Measurements from ENCODE around the gene CPED1.

CPED1 gene

DNA sequence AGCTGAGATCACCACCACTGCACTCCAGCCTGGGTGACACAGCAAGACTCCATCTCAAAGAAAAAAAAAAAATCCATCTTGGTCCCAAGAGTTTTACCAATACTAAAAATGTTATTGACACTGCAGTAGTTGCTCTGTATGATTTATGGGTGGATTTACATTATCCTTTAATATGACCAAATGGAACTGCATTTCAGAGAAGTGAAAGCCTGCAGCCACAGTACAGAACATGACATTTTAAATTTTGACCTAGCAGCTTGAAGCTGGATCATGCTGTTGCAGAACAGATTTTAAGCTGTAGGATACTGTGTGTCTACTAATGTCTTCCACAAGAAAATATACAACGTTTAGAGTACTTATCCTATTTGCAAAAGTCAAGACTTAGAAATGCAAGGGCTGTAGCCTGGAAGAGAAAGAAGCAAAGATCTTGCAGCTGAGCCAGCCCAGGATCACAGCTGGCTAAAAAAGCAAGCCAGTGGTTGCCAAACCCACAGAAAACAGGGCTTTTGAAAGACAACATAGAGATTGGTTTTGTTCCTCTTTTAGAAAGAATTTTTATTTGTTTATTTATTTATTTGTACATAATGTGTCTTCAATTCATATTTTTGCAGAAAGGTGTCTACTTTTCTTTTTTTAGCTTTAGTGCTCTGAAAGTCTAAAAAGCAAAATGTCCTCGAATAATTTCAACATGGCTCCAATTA, 285.1 kb downstream of the CPED1 start:
- no peaks in the 10 kb centered on the region for H3K27me3 ChIP-seq (ENCODE audit: control insufficient read depth, insufficient read depth, low read length)
- H3K79me2 ChIP-seq, result no peaks in the 10 kb centered on the region
- H3K4me3 ChIP-seq (ENCODE audit: low read depth, low read length), result no peak overlapping the region
- H3K27ac ChIP-seq, result no peak overlapping the region
- H3K4me2 ChIP-seq (ENCODE audit: low read length), result no peak overlapping the region
- H2AFZ ChIP-seq, result no peak overlapping the region
- no peaks in the 10 kb centered on the region for H3K36me3 ChIP-seq (ENCODE audit: control insufficient read depth, insufficient read depth, low read length)
- H3K4me1 ChIP-seq, result no peaks in the 10 kb centered on the region
- no peaks in the 10 kb centered on the region for H3K9me3 ChIP-seq (ENCODE audit: control insufficient read depth, low read length)
- TF ChIP-seq, protein P1, sequence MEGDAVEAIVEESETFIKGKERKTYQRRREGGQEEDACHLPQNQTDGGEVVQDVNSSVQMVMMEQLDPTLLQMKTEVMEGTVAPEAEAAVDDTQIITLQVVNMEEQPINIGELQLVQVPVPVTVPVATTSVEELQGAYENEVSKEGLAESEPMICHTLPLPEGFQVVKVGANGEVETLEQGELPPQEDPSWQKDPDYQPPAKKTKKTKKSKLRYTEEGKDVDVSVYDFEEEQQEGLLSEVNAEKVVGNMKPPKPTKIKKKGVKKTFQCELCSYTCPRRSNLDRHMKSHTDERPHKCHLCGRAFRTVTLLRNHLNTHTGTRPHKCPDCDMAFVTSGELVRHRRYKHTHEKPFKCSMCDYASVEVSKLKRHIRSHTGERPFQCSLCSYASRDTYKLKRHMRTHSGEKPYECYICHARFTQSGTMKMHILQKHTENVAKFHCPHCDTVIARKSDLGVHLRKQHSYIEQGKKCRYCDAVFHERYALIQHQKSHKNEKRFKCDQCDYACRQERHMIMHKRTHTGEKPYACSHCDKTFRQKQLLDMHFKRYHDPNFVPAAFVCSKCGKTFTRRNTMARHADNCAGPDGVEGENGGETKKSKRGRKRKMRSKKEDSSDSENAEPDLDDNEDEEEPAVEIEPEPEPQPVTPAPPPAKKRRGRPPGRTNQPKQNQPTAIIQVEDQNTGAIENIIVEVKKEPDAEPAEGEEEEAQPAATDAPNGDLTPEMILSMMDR (IDR thresholded peaks at IDR 0.05), result no peak
- no peak overlapping the region for H3K9ac ChIP-seq

- no peaks in the 10 kb centered on the region for H3K79me2 ChIP-seq
- H3K36me3 ChIP-seq (ENCODE audit: control insufficient read depth, insufficient read depth, low read length), result no peaks in the 10 kb centered on the region
- no peak overlapping the region for H3K27ac ChIP-seq
- H3K27me3 ChIP-seq (ENCODE audit: control insufficient read depth, insufficient read depth, low read length), result no peaks in the 10 kb centered on the region
- no peak overlapping the region for H2AFZ ChIP-seq
- no peak overlapping the region for H3K4me3 ChIP-seq (ENCODE audit: low read depth, low read length)
- H3K4me2 ChIP-seq (ENCODE audit: low read length), result no peak overlapping the region
- TF ChIP-seq, protein P1 (IDR thresholded peaks at IDR 0.05), result no peak
- no peaks in the 10 kb centered on the region for H3K9me3 ChIP-seq (ENCODE audit: control insufficient read depth, low read length)
- no peak overlapping the region for H3K9ac ChIP-seq
- no peaks in the 10 kb centered on the region for H3K4me1 ChIP-seq
Measured at GRCh38 chr7:121274467-121274866, 286.0 kb downstream of the CPED1 start.

GRCh38 chr7:121275204-121275603, 286.7 kb downstream of the CPED1 start:
- no peak overlapping the region for H3K27ac ChIP-seq
- no peak overlapping the region for H3K4me2 ChIP-seq (ENCODE audit: low read length)
- no peak overlapping the region for H3K9ac ChIP-seq
- no peak overlapping the region for H3K4me3 ChIP-seq (ENCODE audit: low read depth, low read length)
- no peaks in the 10 kb centered on the region for H3K9me3 ChIP-seq (ENCODE audit: control insufficient read depth, low read length)
- TF ChIP-seq, protein P1 (IDR thresholded peaks at IDR 0.05), result no peak
- no peak overlapping the region for H2AFZ ChIP-seq
- no peaks in the 10 kb centered on the region for H3K4me1 ChIP-seq
- no peaks in the 10 kb centered on the region for H3K27me3 ChIP-seq (ENCODE audit: control insufficient read depth, insufficient read depth, low read length)
- no peaks in the 10 kb centered on the region for H3K79me2 ChIP-seq
- no peaks in the 10 kb centered on the region for H3K36me3 ChIP-seq (ENCODE audit: control insufficient read depth, insufficient read depth, low read length)

GRCh38 chr7:121276313-121276712, 287.8 kb downstream of the CPED1 start:
- H3K79me2 ChIP-seq, result no peaks in the 10 kb centered on the region
- no peaks in the 10 kb centered on the region for H3K27me3 ChIP-seq (ENCODE audit: control insufficient read depth, insufficient read depth, low read length)
- no peaks in the 10 kb centered on the region for H3K9me3 ChIP-seq (ENCODE audit: control insufficient read depth, low read length)
- no peak overlapping the region for H3K4me3 ChIP-seq (ENCODE audit: low read depth, low read length)
- no peak overlapping the region for H3K4me2 ChIP-seq (ENCODE audit: low read length)
- no peak overlapping the region for H3K9ac ChIP-seq
- H3K36me3 ChIP-seq (ENCODE audit: control insufficient read depth, insufficient read depth, low read length), result no peaks in the 10 kb centered on the region
- H2AFZ ChIP-seq, result no peak overlapping the region
- H3K27ac ChIP-seq, result no peak overlapping the region
- TF ChIP-seq, protein P1 (IDR thresholded peaks at IDR 0.05), result no peak
- H3K4me1 ChIP-seq, result no peaks in the 10 kb centered on the region
